K562 (cell line): ENCODE results near the gene TSEN54. TPM values are rescaled to one million over a fixed set of nuclear protein-coding genes. Genes with fewer than 3 reads are reported as not detected.
A peak's percentile ranks its signal among the peaks of the same experiment; 100 is the strongest.

Experiments
- ATF6 ChIP-seq: sonication (generic); formaldehyde crosslinking; IDR thresholded peaks from 2 replicates; pipeline ENCODE4 v1.4.0; 2020; ENCODE audit warnings: mild to moderate bottlenecking, missing genetic modification reagents
- CREM ChIP-seq: IDR thresholded peaks from 2 replicates; pipeline ENCODE4 v1.6.1; 2014; ENCODE audit warnings: antibody characterized with exemption, low read depth
- FOXA1 ChIP-seq: fragments of 450-650 bp; IDR thresholded peaks from 2 replicates; pipeline ENCODE4 v1.6.1; 2016; ENCODE audit warnings: mild to moderate bottlenecking, borderline replicate concordance
- IRF1 ChIP-seq: sonication (generic); formaldehyde crosslinking; IDR thresholded peaks from 2 replicates; pipeline ENCODE4 v1.8.0; 2022; ENCODE audit warnings: missing genetic modification reagents, mild to moderate bottlenecking, borderline replicate concordance
- MED1 ChIP-seq: sonication (generic); formaldehyde crosslinking; IDR thresholded peaks from 2 replicates; pipeline ENCODE4 v1.8.1; 2023; ENCODE audit warnings: missing genetic modification reagents, borderline replicate concordance
- RB1 ChIP-seq: fragments of 450-650 bp; IDR thresholded peaks from 2 replicates; pipeline ENCODE4 v1.6.1; 2017; ENCODE audit warnings: low read depth, mild to moderate bottlenecking
- RBM22 ChIP-seq: fragments of 200-400 bp; formaldehyde crosslinking; IDR thresholded peaks from 2 replicates; pipeline ENCODE4 v1.6.1; 2018; ENCODE audit warnings: low read length, low read depth; ENCODE audit not compliant: poor library complexity, severe bottlenecking
- STAT5A ChIP-seq: IDR thresholded peaks from 2 replicates; pipeline ENCODE4 v1.6.1; 2012; ENCODE audit warnings: low read length, inconsistent platforms, borderline replicate concordance
- TEAD1 ChIP-seq, 2 experiments: fragments of 450-650 bp in 1 of 2; sonication (generic) in 1 of 2; formaldehyde crosslinking; IDR thresholded peaks; 2 replicates each; pipeline versions ENCODE4 v1.4.0 to v1.8.0; 2020 to 2022; ENCODE audit warnings: mild to moderate bottlenecking in 2 of 2, missing genetic modification reagents in 1 of 2
- YY1 ChIP-seq, 3 experiments: IDR thresholded peaks; 2 replicates each; pipeline ENCODE4 v1.6.1; 2011; ENCODE audit warnings: low read length in 2 of 3, mild to moderate bottlenecking in 2 of 3, moderate library complexity in 2 of 3, borderline replicate concordance in 1 of 3, control low read depth in 1 of 3, low read depth in 1 of 3; ENCODE audit not compliant: insufficient read depth in 3 of 3, insufficient replicate concordance in 2 of 3, control insufficient read depth in 1 of 3, insufficient read length in 1 of 3; ENCODE audit errors: extremely low read depth in 1 of 3
- ZNF146 ChIP-seq: IDR thresholded peaks from one replicate; pipeline ENCODE4 v1.6.1; 2018; ENCODE audit warnings: missing compliant biosample characterization; ENCODE audit not compliant: unreplicated experiment
- ZNF263 ChIP-seq: sonication (generic); formaldehyde crosslinking; IDR thresholded peaks from 2 replicates; pipeline ENCODE4 v1.8.0; 2022; ENCODE audit warnings: mild to moderate bottlenecking, missing genetic modification reagents, borderline replicate concordance
- ZNF282 ChIP-seq: sonication (generic); formaldehyde crosslinking; IDR thresholded peaks from 2 replicates; pipeline ENCODE4 v1.8.1; 2023; ENCODE audit warnings: missing genetic modification reagents
- ZNF436 ChIP-seq: fragments of 250-450, 450-650 bp; sonication (Bioruptor Pico); formaldehyde crosslinking; IDR thresholded peaks from 2 replicates; pipeline ENCODE4 v1.7.0; 2020; ENCODE audit warnings: mild to moderate bottlenecking
- polyA plus RNA-seq, 8 experiments: library from polyadenylated mRNA; depleted of rRNA in 4 of 8; stranded (reverse) in 5 of 8; unstranded in 3 of 8; fragments of >200 nt; fragmentation: Nextera tagmentation in 2 of 8; fragmentation: Illumina TruSeq in 1 of 8; extraction: Ambion mirVana in 2 of 8; extraction: Trizol in 1 of 8; gene quantifications; 2 replicates each; pipeline versions ENCODE4 v1.2.1 to v1.2.3, GENCODE V29; 2011 to 2014; ENCODE audit warnings: inconsistent platforms in 1 of 8, missing spikeins in 1 of 8
- total RNA-seq, 7 experiments: library from RNA; depleted of rRNA in 6 of 7; stranded (reverse); fragments of >200 nt in 6 of 7; fragmentation: Illumina TruSeq in 2 of 7; extraction: Trizol in 2 of 7; gene quantifications; 2 replicates each; pipeline versions ENCODE4 v1.2.1 to v1.2.3, GENCODE V29; 2011 to 2021; ENCODE audit warnings: low replicate concordance in 1 of 7
- TF ChIP-seq, protein P1 (sequence below): fragments of 450-650 bp; conservative IDR thresholded peaks from 2 replicates; pipeline ENCODE4 v1.6.1; 2016; ENCODE audit warnings: missing genetic modification characterization, low read depth, mild to moderate bottlenecking, missing compliant biosample characterization, moderate library complexity
- TF ChIP-seq, protein P2 (sequence below): sonication (generic); formaldehyde crosslinking; IDR thresholded peaks from 2 replicates; pipeline ENCODE4 v1.8.0; 2023; ENCODE audit warnings: missing genetic modification reagents, mild to moderate bottlenecking, borderline replicate concordance

The TSEN54 gene
- total and polyA plus RNA-seq, 9 of the 15 experiments (the other 6 are each of a cell fraction or from before 2014, with no cell fraction given), result 5.9 to 64.3 (median 48.9) TPM

DNA sequence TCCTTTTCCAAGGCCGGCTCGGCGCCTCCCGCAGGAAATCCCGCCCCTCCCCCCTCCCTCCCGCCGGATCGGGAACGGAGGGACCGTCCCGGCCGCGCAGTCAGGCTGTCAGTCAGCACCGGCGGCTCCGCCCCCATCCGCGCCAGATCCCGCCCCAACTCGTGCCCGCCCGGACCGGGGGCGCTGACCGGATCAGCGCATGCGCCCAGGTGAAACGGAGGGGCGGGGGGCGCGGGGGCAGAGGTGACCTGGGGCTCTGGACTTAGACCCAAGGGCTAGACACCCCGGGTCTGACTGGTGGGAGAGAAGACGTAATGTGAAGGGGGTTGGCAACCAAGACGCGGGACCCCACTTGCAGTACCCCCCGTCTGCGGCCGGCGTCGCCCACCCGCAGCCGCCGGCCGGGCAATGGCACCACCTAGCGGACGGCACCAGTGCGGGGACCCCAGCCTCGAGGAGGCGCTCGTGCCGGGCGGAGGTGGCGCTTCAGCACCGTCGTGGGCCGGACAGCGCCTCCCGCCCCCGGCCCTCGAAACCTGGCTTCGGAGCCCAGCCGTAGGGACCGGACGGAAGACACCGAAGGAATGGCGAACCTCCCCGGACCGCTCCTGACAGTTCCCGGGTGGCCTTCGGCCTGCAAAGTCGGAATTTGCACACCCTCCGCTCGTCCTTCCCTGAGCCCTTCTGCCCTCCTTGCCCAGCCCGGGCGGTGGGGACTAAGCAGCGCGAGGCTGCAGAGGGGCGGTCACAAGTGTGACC lies 653 bp upstream of the TSEN54 start, which contains the start of gene CASKIN2 (continued):
- TF ChIP-seq MED1 (CRISPR knock-in tag) (no peak), ATF6 (CRISPR knock-in tag) (peak; percentile 93), CREM (peak; percentile 63; the same call in 1 of the 2 replicates), TEAD1 (CRISPR knock-in tag; IDR thresholded peaks at IDR 0.05) (peak in 1 of 2 experiments; percentile 92; a peak in 3 of 4 replicates), ZNF282 (CRISPR knock-in tag) (peak; percentile 75; the same call in 1 of the 2 replicates), ZNF436 (CRISPR knock-in tag) (no peak), RB1 (peak; percentile 82), YY1 (IDR thresholded peaks at IDR 0.05; ENCODE audit: borderline replicate concordance in 1 of 3, control insufficient read depth in 1 of 3, extremely low read depth in 1 of 3, insufficient read depth in 3 of 3, insufficient read length in 1 of 3, insufficient replicate concordance in 2 of 3, low read depth in 1 of 3, low read length in 2 of 3) (peak in 2 of 3 experiments; percentile 51), STAT5A (no peak), FOXA1 (no peak), RBM22 (peak; percentile 24), IRF1 (peak; percentile 89; the same call in 1 of the 2 replicates), ZNF263 (peak; percentile 76; the same call in 1 of the 2 replicates), ZNF146 (CRISPR knock-in tag) (peak; percentile 23)
- TF ChIP-seq, protein P1, sequence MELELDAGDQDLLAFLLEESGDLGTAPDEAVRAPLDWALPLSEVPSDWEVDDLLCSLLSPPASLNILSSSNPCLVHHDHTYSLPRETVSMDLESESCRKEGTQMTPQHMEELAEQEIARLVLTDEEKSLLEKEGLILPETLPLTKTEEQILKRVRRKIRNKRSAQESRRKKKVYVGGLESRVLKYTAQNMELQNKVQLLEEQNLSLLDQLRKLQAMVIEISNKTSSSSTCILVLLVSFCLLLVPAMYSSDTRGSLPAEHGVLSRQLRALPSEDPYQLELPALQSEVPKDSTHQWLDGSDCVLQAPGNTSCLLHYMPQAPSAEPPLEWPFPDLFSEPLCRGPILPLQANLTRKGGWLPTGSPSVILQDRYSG (tag), result peak; percentile 69; the same call in 1 of the 2 replicates
- TF ChIP-seq, protein P2, sequence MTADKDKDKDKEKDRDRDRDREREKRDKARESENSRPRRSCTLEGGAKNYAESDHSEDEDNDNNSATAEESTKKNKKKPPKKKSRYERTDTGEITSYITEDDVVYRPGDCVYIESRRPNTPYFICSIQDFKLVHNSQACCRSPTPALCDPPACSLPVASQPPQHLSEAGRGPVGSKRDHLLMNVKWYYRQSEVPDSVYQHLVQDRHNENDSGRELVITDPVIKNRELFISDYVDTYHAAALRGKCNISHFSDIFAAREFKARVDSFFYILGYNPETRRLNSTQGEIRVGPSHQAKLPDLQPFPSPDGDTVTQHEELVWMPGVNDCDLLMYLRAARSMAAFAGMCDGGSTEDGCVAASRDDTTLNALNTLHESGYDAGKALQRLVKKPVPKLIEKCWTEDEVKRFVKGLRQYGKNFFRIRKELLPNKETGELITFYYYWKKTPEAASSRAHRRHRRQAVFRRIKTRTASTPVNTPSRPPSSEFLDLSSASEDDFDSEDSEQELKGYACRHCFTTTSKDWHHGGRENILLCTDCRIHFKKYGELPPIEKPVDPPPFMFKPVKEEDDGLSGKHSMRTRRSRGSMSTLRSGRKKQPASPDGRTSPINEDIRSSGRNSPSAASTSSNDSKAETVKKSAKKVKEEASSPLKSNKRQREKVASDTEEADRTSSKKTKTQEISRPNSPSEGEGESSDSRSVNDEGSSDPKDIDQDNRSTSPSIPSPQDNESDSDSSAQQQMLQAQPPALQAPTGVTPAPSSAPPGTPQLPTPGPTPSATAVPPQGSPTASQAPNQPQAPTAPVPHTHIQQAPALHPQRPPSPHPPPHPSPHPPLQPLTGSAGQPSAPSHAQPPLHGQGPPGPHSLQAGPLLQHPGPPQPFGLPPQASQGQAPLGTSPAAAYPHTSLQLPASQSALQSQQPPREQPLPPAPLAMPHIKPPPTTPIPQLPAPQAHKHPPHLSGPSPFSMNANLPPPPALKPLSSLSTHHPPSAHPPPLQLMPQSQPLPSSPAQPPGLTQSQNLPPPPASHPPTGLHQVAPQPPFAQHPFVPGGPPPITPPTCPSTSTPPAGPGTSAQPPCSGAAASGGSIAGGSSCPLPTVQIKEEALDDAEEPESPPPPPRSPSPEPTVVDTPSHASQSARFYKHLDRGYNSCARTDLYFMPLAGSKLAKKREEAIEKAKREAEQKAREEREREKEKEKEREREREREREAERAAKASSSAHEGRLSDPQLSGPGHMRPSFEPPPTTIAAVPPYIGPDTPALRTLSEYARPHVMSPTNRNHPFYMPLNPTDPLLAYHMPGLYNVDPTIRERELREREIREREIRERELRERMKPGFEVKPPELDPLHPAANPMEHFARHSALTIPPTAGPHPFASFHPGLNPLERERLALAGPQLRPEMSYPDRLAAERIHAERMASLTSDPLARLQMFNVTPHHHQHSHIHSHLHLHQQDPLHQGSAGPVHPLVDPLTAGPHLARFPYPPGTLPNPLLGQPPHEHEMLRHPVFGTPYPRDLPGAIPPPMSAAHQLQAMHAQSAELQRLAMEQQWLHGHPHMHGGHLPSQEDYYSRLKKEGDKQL (CRISPR knock-in tag), result peak; percentile 80; the same call in 1 of the 2 replicates
